GM12891 (cell line): Measurements from ENCODE around the gene RAB6D.
"Not testable (repeated sequence)": the region's sequence is repeated elsewhere in the genome, so short reads cannot be mapped to it uniquely, and the experiment has no call there.

Experiments used
- PAX5 ChIP-seq: IDR thresholded peaks from 2 replicates; pipeline ENCODE4 v1.6.1; 2011; ENCODE audit warnings: low read length, moderate library complexity, mild to moderate bottlenecking; ENCODE audit not compliant: insufficient read depth, severe bottlenecking
- POLR2A ChIP-seq: IDR thresholded peaks from 2 replicates; pipeline ENCODE4 v1.6.1; 2011; ENCODE audit warnings: low read depth, low read length, control low read depth
- POLR2AphosphoS5 ChIP-seq: IDR thresholded peaks from 2 replicates; pipeline ENCODE4 v1.6.1; 2011; ENCODE audit warnings: low read depth, low read length, control low read depth
- POU2F2 ChIP-seq: IDR thresholded peaks from 2 replicates; pipeline ENCODE4 v1.6.1; 2011; ENCODE audit warnings: low read depth, mild to moderate bottlenecking, control low read depth, low read length, moderate library complexity
- SPI1 ChIP-seq: IDR thresholded peaks from 2 replicates; pipeline ENCODE4 v1.6.1; 2011; ENCODE audit warnings: low read depth, low read length, control low read depth

GRCh38 chr2:131363213-131363612, 755 bp downstream of the RAB6D start:
- TF ChIP-seq PAX5, POLR2AphosphoS5, POLR2A, POU2F2, SPI1: not testable (repeated sequence)
